Left ventricle myocardium inferior (tissue), 1 donor: Measurements from ENCODE around the gene SCN8A. TPM values are rescaled to one million over a fixed set of nuclear protein-coding genes. Genes with fewer than 3 reads are reported as not detected.
A peak's percentile ranks its signal among the peaks of the same experiment; 100 is the strongest.

Source experiments
- DNase-seq: peaks from one replicate; pipeline ENCODE4 v3.0.0-alpha.2; 2020
- H3K27ac ChIP-seq: fragments of 200-600 bp; replicated peaks from 2 replicates; pipeline ENCODE4 v1.8.0; 2021
- H3K27me3 ChIP-seq: fragments of 200-600 bp; 2 replicates; pipeline ENCODE4 v1.8.0; 2021; ENCODE audit warnings: low read depth
- H3K36me3 ChIP-seq: fragments of 200-600 bp; 2 replicates; pipeline ENCODE4 v1.8.0; 2021
- H3K4me1 ChIP-seq: fragments of 200-600 bp; 2 replicates; pipeline ENCODE4 v1.8.0; 2021
- H3K4me3 ChIP-seq: fragments of 200-600 bp; 2 replicates; pipeline ENCODE4 v1.8.0; 2021; ENCODE audit warnings: mild to moderate bottlenecking, moderate library complexity
- H3K9me3 ChIP-seq: fragments of 200-600 bp; replicated peaks from 2 replicates; pipeline ENCODE4 v1.8.0; 2021
- intact Hi-C: fragments of 100-400 bp; cut with micrococcal nuclease; formaldehyde crosslinking; loops from one replicate; pipeline ENCODE4 v1.11.0; 2022
- total RNA-seq: library from RNA; stranded (reverse); fragmentation: NEBNext Ultra II Directional; extraction: Animal tissue kit (Norgen Biotek cat#: 25700); gene quantifications from one replicate; pipeline ENCODE4 v1.2.1, GENCODE V29; 2021
- TF ChIP-seq, protein P1 (sequence below): fragments of 200-600 bp; IDR thresholded peaks from 2 replicates; pipeline ENCODE4 v1.8.0; 2021; ENCODE audit warnings: antibody characterized with exemption, mild to moderate bottlenecking, borderline replicate concordance
- donor health status: DM: no; HTN: yes; CAD: no; lungs with severe emphysema.

SCN8A gene
- total RNA-seq, 1 donor from 2014 or later, result 0.41 TPM

DNA sequence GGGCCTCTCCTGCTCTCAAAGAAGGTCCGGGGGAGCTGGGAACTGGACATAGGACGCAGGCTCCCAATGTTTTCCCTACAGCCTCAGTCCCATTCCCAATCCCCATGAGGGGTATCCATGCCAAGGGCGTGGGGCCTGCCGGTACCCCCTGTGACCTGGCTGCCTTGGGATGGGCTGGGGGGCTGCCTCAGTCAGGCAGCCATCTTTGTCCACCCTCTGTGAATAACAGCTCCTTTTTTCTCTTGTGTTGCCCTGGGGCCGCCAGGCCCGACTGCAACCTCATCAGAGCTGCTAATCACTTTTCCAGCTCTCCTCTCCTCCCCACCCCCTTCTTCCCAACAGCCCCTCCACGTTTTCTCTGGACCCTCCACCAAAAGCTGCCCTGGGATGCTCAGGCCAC lies 246.3 kb downstream of the SCN8A start:
- Histone ChIP-seq H3K4me1 (peaks cover 32% of the 10 kb centered on the region), H3K27me3 (peaks cover 49% of the 10 kb centered on the region), H3K27ac (no peak overlapping the region), H3K36me3 (no peaks in the 10 kb centered on the region), H3K9me3 (no peaks in the 10 kb centered on the region), H3K4me3 (no peak overlapping the region)
- intact Hi-C loops, result no loop called here
- TF ChIP-seq, protein P1, sequence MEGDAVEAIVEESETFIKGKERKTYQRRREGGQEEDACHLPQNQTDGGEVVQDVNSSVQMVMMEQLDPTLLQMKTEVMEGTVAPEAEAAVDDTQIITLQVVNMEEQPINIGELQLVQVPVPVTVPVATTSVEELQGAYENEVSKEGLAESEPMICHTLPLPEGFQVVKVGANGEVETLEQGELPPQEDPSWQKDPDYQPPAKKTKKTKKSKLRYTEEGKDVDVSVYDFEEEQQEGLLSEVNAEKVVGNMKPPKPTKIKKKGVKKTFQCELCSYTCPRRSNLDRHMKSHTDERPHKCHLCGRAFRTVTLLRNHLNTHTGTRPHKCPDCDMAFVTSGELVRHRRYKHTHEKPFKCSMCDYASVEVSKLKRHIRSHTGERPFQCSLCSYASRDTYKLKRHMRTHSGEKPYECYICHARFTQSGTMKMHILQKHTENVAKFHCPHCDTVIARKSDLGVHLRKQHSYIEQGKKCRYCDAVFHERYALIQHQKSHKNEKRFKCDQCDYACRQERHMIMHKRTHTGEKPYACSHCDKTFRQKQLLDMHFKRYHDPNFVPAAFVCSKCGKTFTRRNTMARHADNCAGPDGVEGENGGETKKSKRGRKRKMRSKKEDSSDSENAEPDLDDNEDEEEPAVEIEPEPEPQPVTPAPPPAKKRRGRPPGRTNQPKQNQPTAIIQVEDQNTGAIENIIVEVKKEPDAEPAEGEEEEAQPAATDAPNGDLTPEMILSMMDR, result no peak
- DNase-seq, result no peak

DNA sequence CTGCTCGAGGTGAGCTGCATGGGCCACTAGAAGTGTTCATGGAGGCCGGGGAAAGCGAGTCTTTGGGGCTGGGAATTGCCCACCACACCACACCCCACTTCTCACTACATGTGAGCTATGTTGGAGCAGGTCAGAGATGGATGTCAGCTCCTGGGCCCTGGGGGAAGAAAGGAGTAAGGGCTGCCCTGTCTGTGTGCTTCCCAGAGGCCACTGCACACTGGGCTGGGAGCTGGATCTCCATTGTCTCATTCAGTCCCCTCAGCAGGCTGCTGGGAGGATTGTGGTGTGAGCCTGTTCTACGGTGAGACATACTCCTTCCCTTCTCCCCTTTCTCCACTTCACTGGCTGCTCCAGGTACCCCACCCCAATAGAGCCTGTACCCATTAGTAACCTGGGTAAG lies 247.0 kb downstream of the SCN8A start:
- H3K36me3 ChIP-seq, result no peaks in the 10 kb centered on the region
- no peak overlapping the region for H3K27ac ChIP-seq
- DNase-seq, result no peak
- no peaks in the 10 kb centered on the region for H3K9me3 ChIP-seq
- intact Hi-C loops, result no loop called here
- H3K4me1 ChIP-seq, result peaks cover 24% of the 10 kb centered on the region
- H3K27me3 ChIP-seq, result peaks cover 49% of the 10 kb centered on the region
- no peak overlapping the region for H3K4me3 ChIP-seq
- TF ChIP-seq, protein P1, result no peak

DNA sequence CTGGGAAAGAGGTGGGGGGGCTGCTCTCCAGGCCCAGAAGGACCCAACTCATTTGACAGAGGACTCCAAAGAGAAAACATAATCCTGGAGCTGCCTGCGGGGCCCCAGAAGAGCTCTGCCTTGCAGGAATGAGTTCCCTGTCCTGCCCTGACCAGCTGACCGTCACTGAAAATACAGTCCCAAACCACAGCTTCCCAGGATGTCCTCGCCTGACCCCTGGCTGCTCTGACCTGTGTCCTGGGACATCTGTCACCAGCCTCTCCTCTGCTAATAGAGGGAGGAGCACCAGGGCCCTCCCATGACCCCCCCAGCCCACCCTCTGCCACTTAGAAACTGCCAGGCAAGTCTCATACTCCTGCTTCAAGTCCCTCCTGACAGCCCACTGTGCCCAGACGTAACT lies 247.7 kb downstream of the SCN8A start:
- H3K4me1 ChIP-seq, result peaks cover 20% of the 10 kb centered on the region
- no peaks in the 10 kb centered on the region for H3K9me3 ChIP-seq

DNA sequence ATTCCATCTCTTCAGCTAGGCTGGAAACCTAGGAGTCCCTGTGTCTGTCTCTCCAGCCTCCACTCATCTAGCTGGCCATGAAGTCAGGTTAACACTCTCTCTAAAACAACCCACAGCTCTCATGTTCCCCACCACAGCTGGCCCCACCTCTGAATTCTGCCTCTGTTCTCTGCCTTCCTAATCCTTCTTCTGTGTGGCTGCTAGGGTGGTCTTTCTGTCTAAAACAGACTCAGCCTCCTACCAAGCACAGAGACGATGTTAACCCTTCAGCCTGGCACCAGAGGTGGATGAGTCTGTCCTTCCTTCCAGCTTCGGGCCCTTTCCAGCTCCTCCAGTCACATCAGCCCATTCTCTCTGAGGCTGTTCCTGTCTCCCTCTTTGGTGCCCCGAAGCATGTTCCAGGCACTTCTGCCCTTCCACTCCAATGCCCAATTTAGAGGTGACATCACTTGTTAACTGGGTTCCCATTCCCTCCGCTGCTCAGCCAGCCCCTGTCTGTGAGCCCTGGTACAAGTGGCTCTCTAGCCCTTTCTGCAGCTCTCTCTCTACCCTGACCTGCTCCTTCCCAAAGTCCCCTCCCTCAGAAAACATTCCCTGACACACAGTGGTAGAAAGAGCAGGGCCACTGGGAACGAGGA lies 248.4 kb downstream of the SCN8A start:
- peaks cover 20% of the 10 kb centered on the region for H3K4me1 ChIP-seq
- H3K27me3 ChIP-seq, result peaks cover 49% of the 10 kb centered on the region
- TF ChIP-seq, protein P1, result peak; percentile 20
- no peak for DNase-seq
- intact Hi-C loops, result no loop called here
- H3K9me3 ChIP-seq, result no peaks in the 10 kb centered on the region
- no peak overlapping the region for H3K4me3 ChIP-seq
- no peak overlapping the region for H3K27ac ChIP-seq
- H3K36me3 ChIP-seq, result no peaks in the 10 kb centered on the region

More for the DNA sequence above, 247.7 kb downstream of the SCN8A start:
- DNase-seq, result no peak
- TF ChIP-seq, protein P1, result no peak
- Histone ChIP-seq H3K36me3 (no peaks in the 10 kb centered on the region), H3K27ac (no peak overlapping the region), H3K4me3 (no peak overlapping the region), H3K27me3 (peaks cover 48% of the 10 kb centered on the region)
- intact Hi-C loops, result no loop called here

DNA sequence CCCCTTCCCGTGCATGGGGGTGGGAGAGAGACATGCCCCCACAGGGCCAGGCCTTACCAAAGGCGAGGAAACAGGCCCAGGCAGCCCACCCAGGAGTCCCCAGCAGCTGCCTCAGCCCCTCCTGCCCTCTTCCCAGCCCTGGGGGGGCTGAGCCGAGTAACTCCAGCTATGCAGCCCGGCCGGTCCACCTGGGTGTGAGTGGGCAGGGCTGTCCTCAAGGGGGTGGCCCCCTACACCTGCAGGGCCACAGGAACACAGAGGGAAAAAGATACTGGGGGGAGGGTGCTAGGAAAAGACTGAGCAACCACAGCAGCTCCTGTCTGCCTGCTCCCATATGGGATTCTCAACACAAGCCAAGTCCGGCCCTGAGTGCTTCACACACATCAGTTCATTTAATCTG lies 249.9 kb downstream of the SCN8A start:
- H3K9me3 ChIP-seq, result no peaks in the 10 kb centered on the region
- H3K4me1 ChIP-seq, result peaks cover 21% of the 10 kb centered on the region
- H3K27me3 ChIP-seq, result peaks cover 53% of the 10 kb centered on the region
- no peaks in the 10 kb centered on the region for H3K36me3 ChIP-seq
- no peak overlapping the region for H3K4me3 ChIP-seq
- TF ChIP-seq, protein P1, result no peak
- H3K27ac ChIP-seq, result no peak overlapping the region
- no peak for DNase-seq
- intact Hi-C loops, result no loop called here
